ENCODE data around the gene ZNF423. TPM values are rescaled to one million over a fixed set of nuclear protein-coding genes. Genes with fewer than 3 reads are reported as not detected.

Gene ZNF423
- total and polyA plus RNA-seq, 2 experiments from 2014 or later: 14.9 to 41.8 TPM

DNA sequence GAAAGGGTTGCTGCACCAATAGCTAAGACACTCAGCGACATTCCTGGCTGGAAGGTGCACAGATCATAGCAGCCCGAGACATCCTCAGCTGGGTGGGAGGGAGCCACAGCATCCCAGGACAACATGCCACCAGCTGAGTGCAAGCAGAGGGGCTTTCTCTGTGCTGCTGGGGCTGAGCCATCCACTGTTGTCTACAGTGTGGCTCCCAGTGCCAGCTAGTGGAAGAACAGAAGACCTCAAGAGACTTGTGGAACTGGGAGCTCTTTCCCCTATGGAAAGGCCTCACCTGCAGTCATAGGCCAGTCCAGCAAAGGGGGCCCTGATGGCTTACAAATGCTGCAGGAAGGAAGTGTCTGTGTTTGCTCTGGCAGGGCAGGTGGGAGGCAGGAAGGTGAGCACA is 351.3 kb downstream of the ZNF423 start:
- no peaks in the 10 kb centered on the region for H4K20me1 ChIP-seq (replicated peaks; ENCODE audit: insufficient read depth)
- H3K4me1 Mint-ChIP-seq: peaks cover 2% of the 10 kb centered on the region; the same call in 1 of the 3 replicates
- no peak overlapping the region for H3K4me3 ChIP-seq
- no peaks in the 10 kb centered on the region for H3K4me1 ChIP-seq (ENCODE audit: insufficient read depth)
- DNase-seq (ENCODE audit: low spot score): no peak
- no peak overlapping the region for H3K27ac ChIP-seq (ENCODE audit: low read depth)
- no peaks in the 10 kb centered on the region for H3F3A ChIP-seq (replicated peaks; ENCODE audit: low read depth)
- H3K27me3 Mint-ChIP-seq (ENCODE audit: insufficient read depth, low read depth, poor library complexity): no peaks in the 10 kb centered on the region
- no peaks in the 10 kb centered on the region for H3K36me3 Mint-ChIP-seq (ENCODE audit: low read depth)
- H3K27me3 ChIP-seq (ENCODE audit: insufficient read depth): no peaks in the 10 kb centered on the region
- no peak overlapping the region for H3K27ac Mint-ChIP-seq
- H3K79me2 ChIP-seq (replicated peaks; ENCODE audit: insufficient read depth): no peaks in the 10 kb centered on the region
- ATAC-seq: no peak
- no peak overlapping the region for H3K4me3 Mint-ChIP-seq
- TF ChIP-seq, protein P1, sequence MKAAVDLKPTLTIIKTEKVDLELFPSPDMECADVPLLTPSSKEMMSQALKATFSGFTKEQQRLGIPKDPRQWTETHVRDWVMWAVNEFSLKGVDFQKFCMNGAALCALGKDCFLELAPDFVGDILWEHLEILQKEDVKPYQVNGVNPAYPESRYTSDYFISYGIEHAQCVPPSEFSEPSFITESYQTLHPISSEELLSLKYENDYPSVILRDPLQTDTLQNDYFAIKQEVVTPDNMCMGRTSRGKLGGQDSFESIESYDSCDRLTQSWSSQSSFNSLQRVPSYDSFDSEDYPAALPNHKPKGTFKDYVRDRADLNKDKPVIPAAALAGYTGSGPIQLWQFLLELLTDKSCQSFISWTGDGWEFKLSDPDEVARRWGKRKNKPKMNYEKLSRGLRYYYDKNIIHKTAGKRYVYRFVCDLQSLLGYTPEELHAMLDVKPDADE (IDR thresholded peaks at IDR 0.05): no peak
- TF ChIP-seq ZNF114 (CRISPR knock-in tag; IDR thresholded peaks at IDR 0.05) (no peak), POLR2AphosphoS5 (IDR thresholded peaks at IDR 0.05; ENCODE audit: low read depth) (no peak), ZNF331 (CRISPR knock-in tag; IDR thresholded peaks at IDR 0.05; ENCODE audit: low read depth) (no peak), EZH2 (IDR thresholded peaks at IDR 0.05; ENCODE audit: low read depth, unreplicated experiment) (no peak), JUNB (IDR thresholded peaks at IDR 0.05; ENCODE audit: unreplicated experiment) (no peak), NANOG (IDR thresholded peaks at IDR 0.05; ENCODE audit: borderline replicate concordance) (no peak), STAT1 (IDR thresholded peaks at IDR 0.05; ENCODE audit: unreplicated experiment) (no peak), CREB1 (CRISPR knock-in tag; IDR thresholded peaks at IDR 0.05; ENCODE audit: low read depth) (no peak)
- TF ChIP-seq, protein P2, sequence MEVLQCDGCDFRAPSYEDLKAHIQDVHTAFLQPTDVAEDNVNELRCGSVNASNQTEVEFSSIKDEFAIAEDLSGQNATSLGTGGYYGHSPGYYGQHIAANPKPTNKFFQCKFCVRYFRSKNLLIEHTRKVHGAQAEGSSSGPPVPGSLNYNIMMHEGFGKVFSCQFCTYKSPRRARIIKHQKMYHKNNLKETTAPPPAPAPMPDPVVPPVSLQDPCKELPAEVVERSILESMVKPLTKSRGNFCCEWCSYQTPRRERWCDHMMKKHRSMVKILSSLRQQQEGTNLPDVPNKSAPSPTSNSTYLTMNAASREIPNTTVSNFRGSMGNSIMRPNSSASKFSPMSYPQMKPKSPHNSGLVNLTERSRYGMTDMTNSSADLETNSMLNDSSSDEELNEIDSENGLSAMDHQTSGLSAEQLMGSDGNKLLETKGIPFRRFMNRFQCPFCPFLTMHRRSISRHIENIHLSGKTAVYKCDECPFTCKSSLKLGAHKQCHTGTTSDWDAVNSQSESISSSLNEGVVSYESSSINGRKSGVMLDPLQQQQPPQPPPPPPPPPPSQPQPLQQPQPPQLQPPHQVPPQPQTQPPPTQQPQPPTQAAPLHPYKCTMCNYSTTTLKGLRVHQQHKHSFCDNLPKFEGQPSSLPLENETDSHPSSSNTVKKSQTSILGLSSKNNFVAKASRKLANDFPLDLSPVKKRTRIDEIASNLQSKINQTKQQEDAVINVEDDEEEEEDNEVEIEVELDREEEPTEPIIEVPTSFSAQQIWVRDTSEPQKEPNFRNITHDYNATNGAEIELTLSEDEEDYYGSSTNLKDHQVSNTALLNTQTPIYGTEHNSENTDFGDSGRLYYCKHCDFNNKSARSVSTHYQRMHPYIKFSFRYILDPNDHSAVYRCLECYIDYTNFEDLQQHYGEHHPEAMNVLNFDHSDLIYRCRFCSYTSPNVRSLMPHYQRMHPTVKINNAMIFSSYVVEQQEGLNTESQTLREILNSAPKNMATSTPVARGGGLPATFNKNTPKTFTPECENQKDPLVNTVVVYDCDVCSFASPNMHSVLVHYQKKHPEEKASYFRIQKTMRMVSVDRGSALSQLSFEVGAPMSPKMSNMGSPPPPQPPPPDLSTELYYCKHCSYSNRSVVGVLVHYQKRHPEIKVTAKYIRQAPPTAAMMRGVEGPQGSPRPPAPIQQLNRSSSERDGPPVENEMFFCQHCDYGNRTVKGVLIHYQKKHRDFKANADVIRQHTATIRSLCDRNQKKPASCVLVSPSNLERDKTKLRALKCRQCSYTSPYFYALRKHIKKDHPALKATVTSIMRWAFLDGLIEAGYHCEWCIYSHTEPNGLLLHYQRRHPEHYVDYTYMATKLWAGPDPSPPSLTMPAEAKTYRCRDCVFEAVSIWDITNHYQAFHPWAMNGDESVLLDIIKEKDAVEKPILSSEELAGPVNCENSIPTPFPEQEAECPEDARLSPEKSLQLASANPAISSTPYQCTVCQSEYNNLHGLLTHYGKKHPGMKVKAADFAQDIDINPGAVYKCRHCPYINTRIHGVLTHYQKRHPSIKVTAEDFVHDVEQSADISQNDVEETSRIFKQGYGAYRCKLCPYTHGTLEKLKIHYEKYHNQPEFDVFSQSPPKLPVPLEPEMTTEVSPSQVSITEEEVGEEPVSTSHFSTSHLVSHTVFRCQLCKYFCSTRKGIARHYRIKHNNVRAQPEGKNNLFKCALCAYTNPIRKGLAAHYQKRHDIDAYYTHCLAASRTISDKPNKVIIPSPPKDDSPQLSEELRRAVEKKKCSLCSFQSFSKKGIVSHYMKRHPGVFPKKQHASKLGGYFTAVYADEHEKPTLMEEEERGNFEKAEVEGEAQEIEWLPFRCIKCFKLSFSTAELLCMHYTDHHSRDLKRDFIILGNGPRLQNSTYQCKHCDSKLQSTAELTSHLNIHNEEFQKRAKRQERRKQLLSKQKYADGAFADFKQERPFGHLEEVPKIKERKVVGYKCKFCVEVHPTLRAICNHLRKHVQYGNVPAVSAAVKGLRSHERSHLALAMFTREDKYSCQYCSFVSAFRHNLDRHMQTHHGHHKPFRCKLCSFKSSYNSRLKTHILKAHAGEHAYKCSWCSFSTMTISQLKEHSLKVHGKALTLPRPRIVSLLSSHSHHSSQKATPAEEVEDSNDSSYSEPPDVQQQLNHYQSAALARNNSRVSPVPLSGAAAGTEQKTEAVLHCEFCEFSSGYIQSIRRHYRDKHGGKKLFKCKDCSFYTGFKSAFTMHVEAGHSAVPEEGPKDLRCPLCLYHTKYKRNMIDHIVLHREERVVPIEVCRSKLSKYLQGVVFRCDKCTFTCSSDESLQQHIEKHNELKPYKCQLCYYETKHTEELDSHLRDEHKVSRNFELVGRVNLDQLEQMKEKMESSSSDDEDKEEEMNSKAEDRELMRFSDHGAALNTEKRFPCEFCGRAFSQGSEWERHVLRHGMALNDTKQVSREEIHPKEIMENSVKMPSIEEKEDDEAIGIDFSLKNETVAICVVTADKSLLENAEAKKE (CRISPR knock-in tag; IDR thresholded peaks at IDR 0.05): no peak
- TF ChIP-seq, protein P3, sequence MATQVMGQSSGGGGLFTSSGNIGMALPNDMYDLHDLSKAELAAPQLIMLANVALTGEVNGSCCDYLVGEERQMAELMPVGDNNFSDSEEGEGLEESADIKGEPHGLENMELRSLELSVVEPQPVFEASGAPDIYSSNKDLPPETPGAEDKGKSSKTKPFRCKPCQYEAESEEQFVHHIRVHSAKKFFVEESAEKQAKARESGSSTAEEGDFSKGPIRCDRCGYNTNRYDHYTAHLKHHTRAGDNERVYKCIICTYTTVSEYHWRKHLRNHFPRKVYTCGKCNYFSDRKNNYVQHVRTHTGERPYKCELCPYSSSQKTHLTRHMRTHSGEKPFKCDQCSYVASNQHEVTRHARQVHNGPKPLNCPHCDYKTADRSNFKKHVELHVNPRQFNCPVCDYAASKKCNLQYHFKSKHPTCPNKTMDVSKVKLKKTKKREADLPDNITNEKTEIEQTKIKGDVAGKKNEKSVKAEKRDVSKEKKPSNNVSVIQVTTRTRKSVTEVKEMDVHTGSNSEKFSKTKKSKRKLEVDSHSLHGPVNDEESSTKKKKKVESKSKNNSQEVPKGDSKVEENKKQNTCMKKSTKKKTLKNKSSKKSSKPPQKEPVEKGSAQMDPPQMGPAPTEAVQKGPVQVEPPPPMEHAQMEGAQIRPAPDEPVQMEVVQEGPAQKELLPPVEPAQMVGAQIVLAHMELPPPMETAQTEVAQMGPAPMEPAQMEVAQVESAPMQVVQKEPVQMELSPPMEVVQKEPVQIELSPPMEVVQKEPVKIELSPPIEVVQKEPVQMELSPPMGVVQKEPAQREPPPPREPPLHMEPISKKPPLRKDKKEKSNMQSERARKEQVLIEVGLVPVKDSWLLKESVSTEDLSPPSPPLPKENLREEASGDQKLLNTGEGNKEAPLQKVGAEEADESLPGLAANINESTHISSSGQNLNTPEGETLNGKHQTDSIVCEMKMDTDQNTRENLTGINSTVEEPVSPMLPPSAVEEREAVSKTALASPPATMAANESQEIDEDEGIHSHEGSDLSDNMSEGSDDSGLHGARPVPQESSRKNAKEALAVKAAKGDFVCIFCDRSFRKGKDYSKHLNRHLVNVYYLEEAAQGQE (IDR thresholded peaks at IDR 0.05; ENCODE audit: unreplicated experiment): no peak
- TF ChIP-seq, protein P4, sequence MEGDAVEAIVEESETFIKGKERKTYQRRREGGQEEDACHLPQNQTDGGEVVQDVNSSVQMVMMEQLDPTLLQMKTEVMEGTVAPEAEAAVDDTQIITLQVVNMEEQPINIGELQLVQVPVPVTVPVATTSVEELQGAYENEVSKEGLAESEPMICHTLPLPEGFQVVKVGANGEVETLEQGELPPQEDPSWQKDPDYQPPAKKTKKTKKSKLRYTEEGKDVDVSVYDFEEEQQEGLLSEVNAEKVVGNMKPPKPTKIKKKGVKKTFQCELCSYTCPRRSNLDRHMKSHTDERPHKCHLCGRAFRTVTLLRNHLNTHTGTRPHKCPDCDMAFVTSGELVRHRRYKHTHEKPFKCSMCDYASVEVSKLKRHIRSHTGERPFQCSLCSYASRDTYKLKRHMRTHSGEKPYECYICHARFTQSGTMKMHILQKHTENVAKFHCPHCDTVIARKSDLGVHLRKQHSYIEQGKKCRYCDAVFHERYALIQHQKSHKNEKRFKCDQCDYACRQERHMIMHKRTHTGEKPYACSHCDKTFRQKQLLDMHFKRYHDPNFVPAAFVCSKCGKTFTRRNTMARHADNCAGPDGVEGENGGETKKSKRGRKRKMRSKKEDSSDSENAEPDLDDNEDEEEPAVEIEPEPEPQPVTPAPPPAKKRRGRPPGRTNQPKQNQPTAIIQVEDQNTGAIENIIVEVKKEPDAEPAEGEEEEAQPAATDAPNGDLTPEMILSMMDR (conservative IDR thresholded peaks at IDR 0.05; ENCODE audit: low read depth in 2 of 2): no peak
- no peaks in the 10 kb centered on the region for H3K9me3 Mint-ChIP-seq
- H3K4me2 ChIP-seq: no peak overlapping the region
- H2AFZ ChIP-seq: no peak overlapping the region
- no peaks in the 10 kb centered on the region for H3K36me3 ChIP-seq (ENCODE audit: insufficient read depth)
- no peaks in the 10 kb centered on the region for H3K9me2 ChIP-seq (ENCODE audit: insufficient read depth)
